Activated CD4-positive, alpha-beta T cell treated with anti-CD3 and anti-CD28 coated beads, Interleukin-2, amount 10 ng/mL, durations not matched to agents 7 days and 5 days (primary cell): Measurements from ENCODE around the gene ANGEL1. TPM values are rescaled to one million over a fixed set of nuclear protein-coding genes. Genes with fewer than 3 reads are reported as not detected.

ENCODE experiments used
- CTCF ChIA-PET: fragments of 350-600 bp; sonication (Branson Sonifier 250); formaldehyde crosslinking; loops from one replicate; lab custom pipeline; 2021; ENCODE audit warnings: antibody characterized with exemption; lab: Charles Lee
- POLR2A ChIA-PET: fragments of 350-600 bp; sonication (Branson Sonifier 250); formaldehyde crosslinking; loops from one replicate; lab custom pipeline; 2021; ENCODE audit warnings: antibody characterized with exemption; lab: Charles Lee
- DNase-seq: peaks from one replicate; pipeline ENCODE4 v3.0.0-alpha.2; 2020
- H3K27ac Mint-ChIP-seq: one replicate; pipeline ENCODE4 v1.8.0; 2021; ENCODE audit warnings: mild to moderate bottlenecking, moderate library complexity, mixed read lengths
- H3K27me3 Mint-ChIP-seq: one replicate; pipeline ENCODE4 v1.8.0; 2021; ENCODE audit warnings: mixed read lengths
- H3K36me3 Mint-ChIP-seq: one replicate; pipeline ENCODE4 v1.8.0; 2021; ENCODE audit warnings: low read depth, mixed read lengths
- H3K4me1 Mint-ChIP-seq: one replicate; pipeline ENCODE4 v1.8.0; 2021; ENCODE audit warnings: mixed read lengths
- H3K4me3 Mint-ChIP-seq: one replicate; pipeline ENCODE4 v1.8.0; 2021; ENCODE audit warnings: mild to moderate bottlenecking, moderate library complexity, mixed read lengths
- H3K9me3 Mint-ChIP-seq: one replicate; pipeline ENCODE4 v1.8.0; 2021; ENCODE audit warnings: mixed read lengths
- total RNA-seq, 2 experiments: library from RNA; stranded (reverse); gene quantifications; one replicate each; pipeline ENCODE4 v1.2.3, GENCODE V29; 2021

ANGEL1 gene, protein sequence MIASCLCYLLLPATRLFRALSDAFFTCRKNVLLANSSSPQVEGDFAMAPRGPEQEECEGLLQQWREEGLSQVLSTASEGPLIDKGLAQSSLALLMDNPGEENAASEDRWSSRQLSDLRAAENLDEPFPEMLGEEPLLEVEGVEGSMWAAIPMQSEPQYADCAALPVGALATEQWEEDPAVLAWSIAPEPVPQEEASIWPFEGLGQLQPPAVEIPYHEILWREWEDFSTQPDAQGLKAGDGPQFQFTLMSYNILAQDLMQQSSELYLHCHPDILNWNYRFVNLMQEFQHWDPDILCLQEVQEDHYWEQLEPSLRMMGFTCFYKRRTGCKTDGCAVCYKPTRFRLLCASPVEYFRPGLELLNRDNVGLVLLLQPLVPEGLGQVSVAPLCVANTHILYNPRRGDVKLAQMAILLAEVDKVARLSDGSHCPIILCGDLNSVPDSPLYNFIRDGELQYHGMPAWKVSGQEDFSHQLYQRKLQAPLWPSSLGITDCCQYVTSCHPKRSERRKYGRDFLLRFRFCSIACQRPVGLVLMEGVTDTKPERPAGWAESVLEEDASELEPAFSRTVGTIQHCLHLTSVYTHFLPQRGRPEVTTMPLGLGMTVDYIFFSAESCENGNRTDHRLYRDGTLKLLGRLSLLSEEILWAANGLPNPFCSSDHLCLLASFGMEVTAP
- total RNA-seq: 10 to 100 TPM; 13.7 TPM

DNA sequence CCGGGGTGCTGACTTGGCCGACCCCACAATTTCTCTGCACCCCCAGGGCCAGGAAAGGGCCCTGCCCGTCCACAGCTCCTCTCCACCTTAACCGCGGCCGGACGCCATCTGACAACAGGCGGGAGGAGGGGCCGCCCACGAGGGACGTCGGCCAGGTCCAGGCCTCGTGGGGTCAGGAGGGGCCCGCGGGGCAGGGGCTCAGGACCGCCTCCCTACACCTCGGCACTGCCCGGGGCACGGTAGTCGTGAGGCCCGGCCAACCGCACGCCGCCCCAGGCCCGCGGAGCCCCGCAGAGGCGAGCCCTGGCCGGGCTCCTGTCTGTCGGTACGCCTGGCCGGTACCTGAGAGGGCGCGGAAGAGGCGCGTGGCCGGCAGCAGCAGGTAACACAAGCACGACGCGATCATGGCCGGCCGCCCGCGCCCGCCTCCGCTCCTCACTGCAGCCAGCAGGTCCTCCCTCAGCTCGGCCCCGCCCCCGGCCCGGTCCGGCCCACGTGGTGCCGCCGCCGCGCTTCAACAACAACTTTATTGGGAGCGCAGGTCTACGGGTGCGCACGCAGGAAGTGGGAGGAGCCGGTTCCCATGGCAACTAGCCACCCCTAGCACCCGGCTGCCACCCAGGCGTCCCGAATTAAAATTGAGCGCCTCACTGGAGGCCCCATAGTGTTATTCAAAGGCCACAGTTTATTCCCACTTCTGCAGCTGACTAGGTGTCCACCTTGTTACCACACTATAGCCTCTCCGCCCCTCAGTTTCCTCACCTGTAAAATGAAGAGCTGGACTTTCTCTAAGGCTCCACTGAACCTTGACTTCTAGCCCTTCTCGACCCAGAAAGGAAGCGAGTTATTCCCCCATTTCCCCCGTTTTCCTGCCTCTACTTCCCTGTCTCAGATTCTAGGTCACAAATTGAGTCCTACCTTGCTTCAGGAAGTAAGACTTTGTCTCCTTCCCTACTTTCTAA lies at the start of gene ANGEL1:
ANGEL1 (minus strand) TSS at position 461 of the 962 bp plus-strand sequence; CDS start at position 406, 55 bp downstream.
- Mint-ChIP-seq H3K27ac (peak within 1 kb of the TSS; percentile 80), H3K4me3 (peak within 1 kb of the TSS; percentile 82), H3K9me3 (no peaks in the 10 kb centered on the region), H3K4me1 (peaks cover 27% of the 10 kb centered on the region), H3K36me3 (peaks cover 3% of the 10 kb centered on the region), H3K27me3 (no peaks in the 10 kb centered on the region)
- ChIA-PET CTCF (interaction anchor here (0.5 to 1.4 kb wide), 7 partner anchors 8 to 258 kb away, joined by 3 to 6 read pairs (median 3); no protein-coding TSS in a partner anchor), POLR2A (no interaction called here)
- peak; percentile 97 for DNase-seq

DNA sequence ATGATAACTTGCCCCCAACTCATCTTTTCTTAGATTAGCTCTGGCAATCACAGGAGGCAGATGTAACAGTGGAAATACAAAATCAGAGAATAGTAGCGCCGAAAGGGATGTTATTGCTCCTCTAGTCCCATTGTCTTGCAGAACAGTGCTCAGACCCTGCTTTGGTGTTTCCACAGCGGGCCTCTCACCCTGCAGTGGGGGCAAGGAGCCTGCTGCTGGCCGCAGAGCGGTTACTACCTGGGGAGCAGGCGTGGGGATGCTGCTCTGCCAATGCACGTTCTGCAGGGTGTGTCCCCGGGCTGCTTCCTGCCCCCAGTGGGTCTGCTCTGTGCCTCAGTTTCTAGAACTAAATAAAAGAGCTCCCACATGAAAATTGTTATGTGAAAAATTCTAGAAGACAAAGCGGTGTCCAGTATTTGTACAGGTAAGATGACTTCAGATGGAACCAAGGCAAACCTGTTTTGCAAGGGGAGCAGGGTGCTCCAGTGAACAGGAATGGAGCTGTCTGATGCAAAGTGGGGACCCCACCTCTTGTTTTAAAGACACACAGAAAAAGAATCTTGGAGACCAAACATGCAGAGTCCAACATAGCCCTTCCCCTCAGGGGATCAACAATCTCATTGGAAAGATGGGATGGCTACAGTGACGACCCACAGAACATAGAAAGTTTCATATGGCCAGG lies 49.0 kb upstream of the ANGEL1 start:
- H3K27ac Mint-ChIP-seq: no peak overlapping the region
- no peaks in the 10 kb centered on the region for H3K9me3 Mint-ChIP-seq
- CTCF ChIA-PET: interaction anchor here (1.0 kb wide), 1 partner anchor 15 kb away, joined by 3 read pairs; no protein-coding TSS in a partner anchor

DNA sequence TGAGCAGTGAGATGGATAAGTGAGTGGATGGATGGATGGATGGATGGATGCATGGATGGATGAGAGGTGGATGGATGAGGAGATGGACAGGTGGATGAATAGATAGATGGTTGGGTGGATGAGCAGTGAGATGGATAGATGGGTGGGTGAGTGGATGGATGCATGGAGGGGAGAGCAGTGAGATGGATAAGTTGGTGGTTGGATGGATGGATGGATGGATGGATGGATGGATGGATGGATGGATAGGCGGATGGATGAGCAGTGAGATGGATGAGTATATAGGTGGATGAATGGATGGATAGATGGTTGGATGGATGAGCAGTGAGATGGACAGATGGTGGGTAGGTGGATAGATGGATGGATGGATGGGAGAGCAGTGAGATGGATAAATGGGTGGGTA lies 44.1 kb upstream of the ANGEL1 start:
- no peaks in the 10 kb centered on the region for H3K36me3 Mint-ChIP-seq
- no peak overlapping the region for H3K4me3 Mint-ChIP-seq
- CTCF ChIA-PET: interaction anchor here (3.1 kb wide), 1 partner anchor 213 kb away, joined by 8 read pairs; no protein-coding TSS in a partner anchor

More for the DNA sequence above, 49.0 kb upstream of the ANGEL1 start:
- DNase-seq: no peak
- peaks cover 5% of the 10 kb centered on the region for H3K27me3 Mint-ChIP-seq
- POLR2A ChIA-PET: no interaction called here
- H3K4me3 Mint-ChIP-seq: no peak overlapping the region
- H3K4me1 Mint-ChIP-seq: peaks cover 27% of the 10 kb centered on the region
- no peaks in the 10 kb centered on the region for H3K36me3 Mint-ChIP-seq

DNA sequence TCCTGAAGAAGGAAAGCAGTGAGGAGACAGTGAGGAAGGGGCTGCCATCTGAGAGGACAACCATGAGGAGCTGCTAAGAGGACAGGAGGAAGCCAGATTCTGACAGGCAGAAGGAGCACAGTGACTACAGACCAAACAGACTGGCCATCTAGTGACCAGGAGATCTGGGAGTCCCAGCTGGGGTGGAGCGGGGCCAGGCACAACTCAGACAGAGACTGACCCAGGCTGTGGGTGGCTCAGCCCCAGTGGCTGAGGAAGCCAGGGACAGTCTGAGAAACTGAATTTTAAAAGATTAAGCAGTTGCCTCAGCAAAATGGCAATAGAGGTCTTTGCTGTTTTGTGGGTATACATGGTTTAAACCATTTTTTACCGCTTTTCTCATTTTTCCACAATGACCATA lies 42.4 kb upstream of the ANGEL1 start:
- Mint-ChIP-seq H3K27me3 (peaks cover 11% of the 10 kb centered on the region), H3K36me3 (no peaks in the 10 kb centered on the region), H3K27ac (no peak overlapping the region), H3K4me1 (no peaks in the 10 kb centered on the region), H3K4me3 (no peak overlapping the region), H3K9me3 (no peaks in the 10 kb centered on the region)
- DNase-seq: no peak
- ChIA-PET POLR2A (no interaction called here), CTCF (interaction anchor here (3.1 kb wide), 1 partner anchor 215 kb away, joined by 8 read pairs; no protein-coding TSS in a partner anchor)

More for the DNA sequence above, 44.1 kb upstream of the ANGEL1 start:
- Mint-ChIP-seq H3K4me1 (no peaks in the 10 kb centered on the region), H3K27ac (no peak overlapping the region), H3K9me3 (no peaks in the 10 kb centered on the region), H3K27me3 (peaks cover 11% of the 10 kb centered on the region)
- no peak for DNase-seq
- POLR2A ChIA-PET: no interaction called here

DNA sequence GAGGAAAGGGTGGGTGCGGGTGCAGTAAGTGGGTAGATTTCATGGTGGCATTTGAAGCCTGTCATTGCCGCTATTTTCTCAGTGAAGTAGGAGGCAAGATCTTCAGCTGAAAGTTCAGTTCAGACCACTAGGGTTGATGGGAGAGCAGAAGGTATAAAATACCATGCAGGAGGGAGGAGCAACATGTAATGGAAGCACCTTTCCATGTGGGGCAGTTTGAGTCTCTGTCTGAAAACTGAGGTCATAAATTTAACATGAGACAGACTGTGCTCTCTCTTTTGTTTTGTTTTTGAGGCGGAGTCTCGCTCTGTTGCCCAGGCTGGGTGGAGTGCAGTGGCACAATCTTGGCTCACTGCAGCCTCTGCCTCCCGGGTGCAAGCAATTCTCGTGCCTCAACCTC lies 36.2 kb upstream of the ANGEL1 start:
- ChIA-PET POLR2A (no interaction called here), CTCF (interaction anchor here (0.6 to 0.7 kb wide), 2 partner anchors 288 to 663 kb away, joined by 3 to 4 read pairs; no protein-coding TSS in a partner anchor)
- no peak for DNase-seq
- H3K4me1 Mint-ChIP-seq: peaks cover 10% of the 10 kb centered on the region
- no peak overlapping the region for H3K4me3 Mint-ChIP-seq
- H3K9me3 Mint-ChIP-seq: peaks cover 5% of the 10 kb centered on the region
- H3K36me3 Mint-ChIP-seq: peaks cover 4% of the 10 kb centered on the region
- peaks cover 6% of the 10 kb centered on the region for H3K27me3 Mint-ChIP-seq
- H3K27ac Mint-ChIP-seq: no peak overlapping the region

DNA sequence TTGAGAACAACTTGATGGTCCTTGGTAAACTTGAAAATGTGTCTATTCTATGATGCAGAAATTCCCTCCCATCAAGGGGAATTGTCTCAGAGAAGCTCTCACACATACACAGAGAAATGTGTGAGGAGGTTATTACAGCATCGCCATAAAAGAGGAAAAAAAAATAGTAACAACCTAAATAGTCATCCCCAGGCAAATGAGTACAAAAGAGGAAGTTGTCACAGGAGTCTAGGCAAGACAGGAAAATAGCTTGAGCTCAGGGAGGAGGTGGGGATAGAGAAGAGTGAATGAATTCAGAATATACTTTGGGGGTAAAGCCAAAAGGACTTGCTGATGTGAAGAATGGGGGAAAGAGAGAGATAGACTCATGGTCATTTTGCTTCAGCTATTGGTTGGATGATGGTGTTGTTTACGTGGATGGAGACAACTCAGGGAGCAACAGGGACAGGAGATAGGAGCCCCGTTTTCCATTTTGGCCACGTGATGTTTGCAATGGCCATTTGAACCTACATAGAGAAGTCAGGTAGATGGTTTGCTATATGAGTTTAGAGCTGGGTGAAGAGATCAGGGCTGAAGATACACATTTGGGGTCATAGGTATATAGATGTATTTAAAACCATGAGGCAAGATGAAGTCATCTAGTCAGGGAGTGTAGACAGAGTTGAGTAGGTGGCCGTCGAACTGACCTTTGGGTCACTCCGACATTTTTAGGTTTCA lies 33.8 kb upstream of the ANGEL1 start:
- no peak overlapping the region for H3K27ac Mint-ChIP-seq
- POLR2A ChIA-PET: no interaction called here

DNA sequence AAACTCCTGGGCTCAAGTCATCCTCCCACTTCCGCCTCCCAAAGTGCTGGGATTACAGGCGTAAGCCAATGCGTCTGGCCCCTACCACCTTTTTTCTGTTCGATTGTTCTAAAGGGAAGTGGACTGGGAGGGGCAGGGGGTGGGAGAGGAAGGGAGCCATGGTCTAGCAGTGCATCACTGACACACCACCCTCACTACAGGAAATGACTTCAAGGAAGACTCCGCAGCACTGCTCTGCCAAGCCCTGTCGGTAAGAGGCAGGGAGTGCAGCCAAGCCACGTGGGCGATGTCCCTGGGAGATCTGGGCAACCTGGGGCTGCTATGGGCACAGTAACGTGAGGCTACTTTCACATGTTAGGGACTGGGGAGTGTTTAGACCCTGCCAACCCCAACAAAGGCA lies 31.5 kb upstream of the ANGEL1 start:
- Mint-ChIP-seq H3K36me3 (peaks cover 4% of the 10 kb centered on the region), H3K4me3 (no peak overlapping the region), H3K4me1 (peaks cover 10% of the 10 kb centered on the region), H3K9me3 (peaks cover 5% of the 10 kb centered on the region), H3K27ac (peak overlapping the region; percentile 83), H3K27me3 (peaks cover 15% of the 10 kb centered on the region)
- peak; percentile 75 for DNase-seq
- ChIA-PET CTCF (interaction anchor here (0.6 to 0.7 kb wide), 2 partner anchors 57 to 796 kb away, joined by 3 read pairs; no protein-coding TSS in a partner anchor), POLR2A (no interaction called here)

More for the DNA sequence above, 33.8 kb upstream of the ANGEL1 start:
- H3K27me3 Mint-ChIP-seq: peaks cover 8% of the 10 kb centered on the region
- H3K4me3 Mint-ChIP-seq: no peak overlapping the region
- H3K4me1 Mint-ChIP-seq: peaks cover 10% of the 10 kb centered on the region
- H3K36me3 Mint-ChIP-seq: peaks cover 4% of the 10 kb centered on the region
- CTCF ChIA-PET: interaction anchor here (0.8 to 1.5 kb wide), 5 partner anchors 9 to 29 kb away, joined by 3 to 4 read pairs (median 3); no protein-coding TSS in a partner anchor
- peaks cover 5% of the 10 kb centered on the region for H3K9me3 Mint-ChIP-seq
- no peak for DNase-seq

DNA sequence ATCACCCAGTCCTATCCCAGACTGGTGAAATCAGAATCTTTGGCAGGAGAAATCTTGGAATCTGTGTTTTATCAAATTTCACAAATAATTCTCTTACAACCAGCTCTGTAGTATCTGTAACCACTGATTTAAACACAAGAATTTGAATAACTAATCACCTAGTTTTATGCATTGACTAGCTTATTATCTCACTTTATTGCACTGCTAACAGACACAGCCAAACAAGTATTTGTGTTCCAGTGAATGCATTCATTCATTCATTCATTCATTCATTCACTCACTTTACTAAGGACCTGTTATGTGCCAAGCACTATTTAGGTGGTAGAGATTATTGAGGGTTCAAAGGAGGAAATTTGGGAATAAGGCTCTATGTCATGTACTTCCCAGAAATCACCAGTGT lies 29.7 kb upstream of the ANGEL1 start:
- H3K27me3 Mint-ChIP-seq: peaks cover 30% of the 10 kb centered on the region
- H3K4me1 Mint-ChIP-seq: peaks cover 10% of the 10 kb centered on the region
- DNase-seq: no peak
- ChIA-PET POLR2A (no interaction called here), CTCF (no interaction called here)
- no peak overlapping the region for H3K27ac Mint-ChIP-seq
- peaks cover 4% of the 10 kb centered on the region for H3K36me3 Mint-ChIP-seq
- H3K9me3 Mint-ChIP-seq: peaks cover 5% of the 10 kb centered on the region
- H3K4me3 Mint-ChIP-seq: no peak overlapping the region

DNA sequence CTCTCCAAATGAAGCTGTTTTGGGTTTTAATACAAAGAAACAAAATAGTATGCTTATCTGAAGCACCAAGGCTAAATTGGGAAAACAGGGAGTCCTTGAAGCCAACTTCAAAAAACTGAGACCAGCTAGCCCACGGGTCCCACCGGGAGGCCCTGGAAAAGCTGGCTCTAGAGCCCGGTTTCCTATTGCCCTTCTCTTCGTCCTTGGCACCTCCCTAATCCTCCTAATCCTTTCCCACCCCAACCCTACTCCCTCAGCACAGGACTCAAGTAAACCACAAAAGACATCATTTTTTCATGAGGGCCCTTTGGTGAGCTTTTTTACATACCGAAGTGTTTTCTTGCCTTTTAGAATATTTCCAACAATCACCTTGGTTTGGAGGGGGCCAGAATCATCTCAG lies 24.8 kb upstream of the ANGEL1 start:
- Mint-ChIP-seq H3K27ac (no peak overlapping the region), H3K4me1 (no peaks in the 10 kb centered on the region), H3K27me3 (peaks cover 21% of the 10 kb centered on the region), H3K9me3 (no peaks in the 10 kb centered on the region), H3K4me3 (no peak overlapping the region), H3K36me3 (no peaks in the 10 kb centered on the region)
- ChIA-PET CTCF (interaction anchor here (1.4 kb wide), 1 partner anchor 9 kb away, joined by 3 read pairs; no protein-coding TSS in a partner anchor), POLR2A (no interaction called here)
- DNase-seq: no peak

DNA sequence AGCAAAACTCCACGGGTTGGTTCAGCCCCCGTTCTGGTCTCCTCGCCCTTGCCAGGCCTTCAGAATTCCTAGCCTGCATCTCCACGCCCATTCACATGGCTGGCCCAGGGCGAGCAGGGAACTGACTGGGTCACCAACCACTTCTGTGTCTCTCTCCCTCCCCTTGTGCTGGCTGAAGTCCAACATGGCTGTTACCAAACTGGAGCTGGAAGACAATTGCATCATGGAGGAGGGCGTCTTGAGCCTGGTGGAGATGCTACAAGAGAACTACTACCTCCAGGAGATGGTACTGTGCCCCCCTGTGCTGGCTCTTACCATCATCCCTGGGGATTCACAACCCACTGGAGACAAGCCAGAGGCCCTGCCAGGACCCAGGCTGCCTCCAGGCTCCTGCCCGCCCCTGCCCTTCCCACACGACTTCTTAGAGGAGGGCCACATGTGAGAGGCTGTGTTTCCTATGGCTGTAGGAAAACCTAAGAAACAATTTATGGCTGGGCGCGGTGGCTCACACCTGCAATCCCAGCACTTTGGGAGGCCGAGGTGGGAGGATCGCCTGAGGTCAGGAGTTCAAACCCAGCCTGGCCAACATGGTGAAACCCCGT lies 23.4 kb upstream of the ANGEL1 start:
- CTCF ChIA-PET: interaction anchor here (0.5 kb wide), 1 partner anchor 456 kb away, joined by 3 read pairs; no protein-coding TSS in a partner anchor
- Mint-ChIP-seq H3K27me3 (peaks cover 21% of the 10 kb centered on the region), H3K9me3 (no peaks in the 10 kb centered on the region), H3K4me3 (no peak overlapping the region), H3K36me3 (no peaks in the 10 kb centered on the region), H3K27ac (no peak overlapping the region), H3K4me1 (no peaks in the 10 kb centered on the region)
- POLR2A ChIA-PET: no interaction called here
- DNase-seq: no peak

DNA sequence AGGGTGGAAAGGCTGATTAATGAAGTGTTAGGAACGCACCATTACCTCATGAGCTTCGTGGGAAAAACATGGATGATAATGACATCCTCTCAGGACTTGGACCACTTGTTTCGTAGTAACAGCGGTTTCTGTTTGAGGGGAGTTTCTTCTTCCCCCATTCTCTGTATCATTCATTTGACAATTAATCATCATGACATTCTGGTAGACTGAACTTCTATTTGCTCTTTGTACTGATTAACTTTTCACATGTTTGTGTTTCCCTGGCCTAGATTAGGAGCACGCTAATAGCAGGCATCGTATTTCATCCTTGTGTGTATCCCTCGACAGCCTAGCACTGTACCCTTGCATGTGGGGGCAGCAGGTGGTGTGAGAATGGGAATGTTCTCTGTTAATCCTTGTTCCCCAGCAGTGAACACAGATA lies 21.6 kb upstream of the ANGEL1 start:
- Mint-ChIP-seq H3K27ac (no peak overlapping the region), H3K4me1 (no peaks in the 10 kb centered on the region), H3K27me3 (peaks cover 14% of the 10 kb centered on the region), H3K4me3 (no peak overlapping the region), H3K36me3 (no peaks in the 10 kb centered on the region), H3K9me3 (no peaks in the 10 kb centered on the region)
- ChIA-PET CTCF (interaction anchor here (0.6 kb wide), 1 partner anchor 13 kb away, joined by 5 read pairs; no protein-coding TSS in a partner anchor), POLR2A (no interaction called here)
- DNase-seq: no peak
